GM21390 (cell line): ENCODE measurements around the gene TMEM259.
"Not testable (repeated sequence)": the region's sequence is repeated elsewhere in the genome, so short reads cannot be mapped to it uniquely, and the experiment has no call there.

Experiments used
- ATAC-seq: cut with Tn5 transposase; IDR thresholded peaks from one replicate; pipeline ENCODE4 v1.9.1; 2021; ENCODE audit not compliant: unreplicated experiment

TMEM259 gene

GRCh38 chr19:1040476-1041271 is 19.8 kb upstream of the TMEM259 start:
- ATAC-seq: peak; percentile 29

GRCh38 chr19:1039646-1040475 is 18.9 kb upstream of the TMEM259 start, which contains the start of gene ABCA7:
Gene ABCA7 (plus strand): TSS chr19:1040107. CDS start chr19:1041362, 1,255 bp downstream.
- peak; percentile 61 for ATAC-seq

GRCh38 chr19:1038978-1039645 is 18.2 kb upstream of the TMEM259 start:
- ATAC-seq: no peak

- ATAC-seq: no peak
Measured at GRCh38 chr19:1037621-1038064, 16.7 kb upstream of the TMEM259 start.

- ATAC-seq: no peak
Measured at GRCh38 chr19:1035998-1036621, 15.2 kb upstream of the TMEM259 start.

GRCh38 chr19:1032264-1032867 is 11.4 kb upstream of the TMEM259 start:
- ATAC-seq: no peak

DNA sequence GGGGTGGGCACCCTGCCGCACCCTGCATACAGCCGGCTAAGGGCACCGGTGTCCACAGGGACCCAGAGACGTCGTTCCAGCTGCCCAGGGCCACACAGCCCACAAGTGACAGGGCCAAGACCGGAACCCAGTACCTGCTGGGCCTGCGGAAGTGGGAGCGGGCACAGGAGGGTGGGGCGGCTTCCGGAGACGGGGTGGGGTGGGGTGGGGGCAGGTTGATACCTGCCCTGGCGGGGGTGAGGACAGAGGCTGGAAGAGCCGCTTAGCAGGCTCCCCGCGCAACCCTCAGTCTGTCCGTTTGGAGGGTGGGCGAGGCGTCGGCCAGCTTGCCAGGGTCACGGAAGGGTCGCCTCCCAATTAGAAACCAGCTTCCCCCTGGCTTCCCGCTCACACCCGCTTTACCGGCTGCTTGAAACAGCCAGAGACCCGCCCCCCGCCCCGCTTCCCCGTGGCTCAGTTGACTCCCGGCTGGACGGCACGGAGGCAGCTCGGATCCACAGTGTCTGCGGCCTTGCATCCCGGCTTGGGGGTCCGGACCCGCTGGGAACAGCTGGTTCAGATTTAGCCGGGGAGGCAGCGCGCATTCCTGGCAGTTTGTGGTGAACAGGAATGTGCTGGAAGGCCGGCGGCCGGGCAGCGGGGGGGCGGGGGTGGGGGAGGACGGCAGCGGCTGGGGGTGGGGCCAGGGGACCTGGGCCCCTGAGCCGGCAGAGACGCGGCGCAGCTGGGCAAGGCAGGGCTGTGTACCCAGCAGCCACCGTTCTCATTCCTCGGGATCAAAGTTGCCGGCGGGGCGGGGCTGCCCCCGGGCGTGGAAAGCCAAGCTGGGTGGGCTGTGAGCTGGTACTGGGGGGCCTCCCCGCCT is 7.4 kb upstream of the TMEM259 start:
- no peak for ATAC-seq

DNA sequence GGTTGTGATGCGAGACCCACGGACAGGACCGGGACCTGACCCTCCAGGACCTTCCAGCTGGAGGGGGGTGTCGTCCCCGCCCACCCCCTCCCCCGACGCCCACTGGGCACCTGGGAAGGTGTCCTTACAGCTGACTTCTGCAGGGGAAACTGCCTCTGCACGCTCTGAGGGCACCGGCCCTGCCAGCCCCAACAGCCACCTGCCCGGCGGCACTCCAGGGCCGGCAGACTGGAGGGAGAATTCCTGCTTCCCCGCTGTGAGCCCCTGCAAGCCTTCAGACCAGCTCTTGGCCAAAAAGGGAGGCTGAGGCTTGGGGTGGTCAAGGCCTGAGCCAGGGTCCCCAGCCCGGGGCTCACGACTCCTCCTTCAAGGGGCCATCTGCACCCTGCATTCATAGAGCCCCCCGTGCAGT is 6.7 kb upstream of the TMEM259 start:
- ATAC-seq: no peak

DNA sequence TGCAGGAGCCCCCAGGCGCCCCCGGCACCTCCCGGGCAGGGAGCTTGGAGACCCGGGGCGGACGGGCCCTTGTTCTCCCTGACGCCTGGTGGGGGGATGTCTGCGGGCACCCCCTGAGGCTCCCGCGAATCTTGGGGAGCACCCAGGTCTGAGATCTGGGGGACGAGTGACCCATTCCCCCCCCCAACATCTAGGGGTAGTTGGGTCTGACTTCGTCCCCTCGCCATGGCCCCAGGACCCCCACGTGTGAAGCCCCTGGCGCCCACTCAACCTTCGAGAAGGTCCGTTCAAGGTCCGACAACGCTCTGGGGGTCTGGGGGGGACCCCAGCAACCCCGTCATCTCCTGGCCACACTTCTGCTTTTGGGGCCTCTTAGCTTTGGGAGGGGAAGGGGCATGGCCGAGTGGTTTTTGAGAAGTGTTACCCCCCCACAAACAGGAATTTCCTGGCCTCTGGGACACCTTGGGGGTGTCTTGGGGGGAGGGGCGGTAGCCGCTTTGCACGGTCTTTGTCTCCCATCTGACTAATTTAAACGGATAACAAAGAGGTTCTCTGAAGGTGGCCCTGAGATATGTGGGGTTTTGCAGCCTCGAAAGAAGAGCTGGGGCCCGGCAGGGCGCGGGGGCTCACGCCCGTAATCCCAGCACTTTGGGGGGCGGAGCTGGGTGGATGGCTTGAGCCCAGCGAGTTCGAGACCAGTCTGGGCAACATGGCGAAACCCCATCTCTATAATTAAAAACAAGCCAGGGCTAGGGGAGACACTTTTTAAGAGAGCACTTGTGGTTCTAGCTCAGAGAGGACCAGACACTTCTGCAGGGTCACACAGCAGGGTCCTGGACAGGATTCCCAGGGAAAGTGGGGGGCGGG is 6.1 kb upstream of the TMEM259 start:
- no peak for ATAC-seq

- no peak for ATAC-seq
Measured at GRCh38 chr19:1025960-1026782, 5.2 kb upstream of the TMEM259 start, which contains the start of gene CNN2. Gene CNN2 (plus strand): TSS chr19:1026608. CDS start chr19:1026662, 54 bp downstream.

DNA sequence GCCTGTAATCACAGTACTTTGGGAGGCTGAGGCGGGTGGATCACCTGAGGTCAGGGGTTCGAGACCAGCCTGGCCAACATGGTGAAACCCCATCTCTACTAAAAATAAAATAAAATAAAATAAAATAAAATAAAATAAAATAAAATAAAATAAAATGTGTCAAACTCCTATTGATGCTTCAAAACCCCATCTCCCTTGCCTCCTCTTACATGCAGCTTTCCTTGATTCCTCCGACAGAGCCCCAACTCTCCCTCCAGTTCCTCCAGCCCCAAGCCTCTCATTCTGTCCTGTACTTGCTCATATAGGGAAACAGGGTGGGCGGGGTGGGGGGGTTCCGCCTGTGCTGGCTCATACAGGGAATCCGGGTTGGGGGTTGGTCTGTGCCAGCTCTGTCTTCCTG is 4.2 kb upstream of the TMEM259 start:
- not testable (repeated sequence) for ATAC-seq

DNA sequence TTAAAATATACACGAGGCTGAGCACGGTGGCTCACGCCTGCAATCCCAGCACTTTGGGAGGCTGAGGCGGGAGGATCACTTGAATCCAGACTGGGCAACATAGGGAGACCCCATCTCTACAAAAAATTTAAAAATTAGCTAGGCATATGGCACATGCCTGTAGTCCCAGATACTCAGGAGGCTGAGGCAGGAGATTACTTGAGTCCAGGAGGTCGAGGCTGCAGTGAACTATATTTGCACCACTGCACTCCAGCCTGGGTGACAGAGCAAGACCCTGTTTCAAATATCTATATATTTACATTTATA is 2.9 kb upstream of the TMEM259 start:
- not testable (repeated sequence) for ATAC-seq

- no peak for ATAC-seq
Measured at GRCh38 chr19:1019980-1020867, 699 bp downstream of the TMEM259 start.

DNA sequence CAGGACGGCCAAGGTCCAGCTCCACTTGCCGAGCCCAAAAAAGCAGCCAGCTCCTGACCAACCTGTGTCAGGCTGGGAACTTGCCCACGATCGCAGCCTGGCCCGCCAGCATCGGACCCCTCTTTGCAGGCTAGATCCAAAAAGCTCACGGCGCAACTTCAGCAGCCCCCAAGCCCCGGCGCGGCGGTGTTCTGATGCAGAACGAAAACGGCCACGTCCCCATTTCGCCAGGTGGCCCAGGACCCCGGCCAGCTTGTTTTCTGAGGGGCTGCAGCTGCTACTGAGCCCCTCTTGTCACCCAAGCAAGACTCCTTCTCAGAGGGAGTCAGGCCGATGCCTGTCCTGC is 1.3 kb downstream of the TMEM259 start:
- no peak for ATAC-seq

GRCh38 chr19:1018932-1019615 is 1.8 kb downstream of the TMEM259 start:
- ATAC-seq: no peak

- ATAC-seq: no peak
Measured at GRCh38 chr19:1018393-1018792, 2.5 kb downstream of the TMEM259 start.
